Measurements from ENCODE around the gene BMPR1B.

- TF ChIP-seq CTCF (IDR thresholded peaks at IDR 0.05; ENCODE audit: control extremely low read depth in 1 of 3, insufficient read depth in 1 of 3, low read depth in 1 of 3, low read length in 3 of 3) (no peak), EZH2 (IDR thresholded peaks at IDR 0.05; ENCODE audit: low read depth, low read length, severe bottlenecking) (no peak), BACH1 (IDR thresholded peaks at IDR 0.05; ENCODE audit: low read length) (no peak), ATF2 (IDR thresholded peaks at IDR 0.05; ENCODE audit: low read length) (no peak), MAX (IDR thresholded peaks at IDR 0.05) (no peak), CBX5 (IDR thresholded peaks at IDR 0.05; ENCODE audit: low read depth, low read length) (no peak), GABPA (IDR thresholded peaks at IDR 0.05; ENCODE audit: borderline replicate concordance, insufficient read depth, low read length) (no peak), HDAC2 (IDR thresholded peaks at IDR 0.05; ENCODE audit: borderline replicate concordance in 1 of 2, low read depth in 2 of 2, low read length in 2 of 2) (no peak)
Observed at GRCh38 chr4:94803181-94803580, 45.4 kb downstream of the BMPR1B start.

All from H1 (cell line).